ENCODE measurements around the gene PYROXD2. TPM values are rescaled to one million over a fixed set of nuclear protein-coding genes. Genes with fewer than 3 reads are reported as not detected.
A peak's percentile ranks its signal among the peaks of the same experiment; 100 is the strongest.

The PYROXD2 gene
- total RNA-seq, 1 donor from 2014 or later, result 5.4 TPM

DNA sequence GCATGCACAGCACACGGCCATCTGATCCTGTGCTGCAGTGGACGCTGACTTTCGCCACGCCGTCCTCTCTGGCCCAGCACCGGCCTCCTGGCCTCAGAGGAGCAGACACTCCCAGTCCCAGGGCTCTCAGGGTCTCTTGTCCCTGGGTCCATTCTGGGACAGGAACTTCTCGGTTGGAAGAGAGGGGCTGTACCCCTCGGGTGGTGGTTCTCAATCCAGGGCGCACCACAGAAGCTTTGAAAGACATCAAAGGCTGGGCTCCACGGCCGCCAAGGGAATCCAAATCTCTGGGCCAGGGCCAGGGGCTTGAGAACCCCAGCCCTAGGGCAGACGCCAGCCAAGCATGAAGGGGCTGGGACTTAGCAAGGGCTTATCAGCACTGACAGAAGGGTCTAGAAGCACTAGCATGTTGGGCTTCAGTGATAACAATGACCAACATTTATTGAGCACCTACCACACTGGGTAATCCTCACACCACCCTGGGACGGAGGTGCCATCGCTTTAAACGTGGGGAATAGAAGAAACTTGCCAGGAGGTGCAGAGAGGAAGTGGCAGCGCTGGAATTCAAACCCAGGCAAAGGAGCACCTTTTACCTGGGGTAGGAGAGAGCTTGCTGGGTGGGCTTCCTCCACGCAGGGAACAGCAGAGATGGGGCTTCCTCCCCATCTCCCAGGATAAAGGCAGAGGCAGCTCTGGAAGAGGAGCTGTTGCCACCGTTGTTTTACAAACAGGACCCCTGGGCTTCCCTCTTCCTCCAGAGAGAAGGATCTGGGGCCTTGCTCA is 1.8 kb upstream of the PYROXD2 start:
- DNase-seq (ENCODE audit: low spot score) (peak; percentile 39), ATAC-seq (no peak)

DNA sequence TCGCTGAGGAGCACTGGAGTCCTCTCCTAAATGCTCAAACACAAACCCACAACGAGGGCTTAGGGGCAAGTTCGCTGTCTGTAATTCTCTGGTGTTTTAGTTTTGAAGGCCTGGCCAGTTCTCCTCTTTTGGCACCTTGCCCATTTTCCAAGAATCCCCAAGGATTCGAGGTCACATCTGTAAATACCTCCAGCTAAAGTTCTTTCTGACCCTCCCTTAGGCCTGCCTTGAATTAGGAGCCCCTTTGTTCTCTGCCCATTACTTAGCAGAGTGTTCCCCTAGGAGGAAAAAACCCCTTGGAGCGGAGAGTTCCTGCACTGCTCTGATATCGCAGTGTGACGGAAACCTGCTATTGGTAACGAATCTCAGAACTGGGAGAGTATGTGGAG is 743 bp upstream of the PYROXD2 start:
- no peak for DNase-seq (ENCODE audit: low spot score)
- ATAC-seq, result no peak

DNA sequence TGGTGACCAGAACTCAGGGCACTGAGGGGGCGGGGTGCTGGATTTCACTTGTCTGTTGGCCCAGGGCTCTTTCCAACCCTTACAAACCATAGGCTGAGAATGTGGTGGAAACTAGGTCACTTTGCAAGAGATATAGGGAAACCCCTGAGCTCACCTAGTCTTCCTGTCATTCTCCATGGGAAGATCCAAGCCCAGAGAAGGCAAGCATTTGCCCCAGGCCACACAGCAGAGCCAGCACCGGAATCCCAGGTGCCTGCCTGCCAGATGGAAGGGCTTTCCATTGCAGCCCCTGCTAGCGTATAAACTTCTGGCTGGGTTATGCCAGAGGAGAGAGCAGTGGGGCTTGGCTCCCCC is 427 bp downstream of the PYROXD2 start:
- ATAC-seq, result no peak
- DNase-seq (ENCODE audit: low spot score), result no peak

DNA sequence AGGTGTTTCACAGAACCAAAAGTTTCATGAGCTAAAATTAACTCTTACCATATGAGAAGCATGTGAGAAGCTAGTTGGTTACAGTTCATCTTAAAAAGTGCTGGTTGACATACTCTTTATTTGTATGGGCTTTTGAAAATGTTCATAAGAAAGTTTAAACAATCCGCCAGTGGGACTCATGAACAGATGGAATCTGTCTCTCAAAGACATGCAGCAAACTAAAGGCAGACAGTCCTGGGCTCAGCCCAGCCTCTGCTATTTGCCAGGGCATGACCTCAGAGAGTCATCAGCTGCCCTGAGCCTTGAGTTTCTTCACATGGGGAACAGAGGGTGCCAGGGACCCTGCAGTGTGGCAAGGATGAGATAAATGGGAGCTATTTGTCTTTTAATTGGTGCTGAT is 3.2 kb downstream of the PYROXD2 start:
- DNase-seq (ENCODE audit: low spot score), result no peak

DNA sequence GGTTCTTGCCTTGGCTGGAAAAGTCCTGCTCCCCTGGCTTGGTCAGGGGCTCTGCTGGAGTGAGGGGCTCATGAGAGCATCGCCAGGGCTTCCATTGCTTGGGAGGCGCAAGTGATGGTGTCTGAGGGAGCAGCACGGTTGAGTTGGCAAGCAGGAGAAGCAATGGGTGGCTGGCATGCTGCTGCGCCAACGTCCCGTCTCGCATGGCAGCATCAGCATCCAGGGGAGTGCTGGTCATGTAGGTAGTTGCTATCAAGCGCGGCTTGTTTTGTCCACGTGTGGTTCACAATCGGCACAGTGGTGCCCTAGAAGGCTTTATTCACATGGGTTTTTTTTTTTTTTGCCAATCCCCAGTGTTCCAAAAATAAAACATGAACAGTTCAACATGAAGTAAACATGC is 3.8 kb downstream of the PYROXD2 start:
- DNase-seq (ENCODE audit: low spot score) (no peak), ATAC-seq (no peak)

More for the DNA sequence above, 3.2 kb downstream of the PYROXD2 start:
- no peak for ATAC-seq

DNA sequence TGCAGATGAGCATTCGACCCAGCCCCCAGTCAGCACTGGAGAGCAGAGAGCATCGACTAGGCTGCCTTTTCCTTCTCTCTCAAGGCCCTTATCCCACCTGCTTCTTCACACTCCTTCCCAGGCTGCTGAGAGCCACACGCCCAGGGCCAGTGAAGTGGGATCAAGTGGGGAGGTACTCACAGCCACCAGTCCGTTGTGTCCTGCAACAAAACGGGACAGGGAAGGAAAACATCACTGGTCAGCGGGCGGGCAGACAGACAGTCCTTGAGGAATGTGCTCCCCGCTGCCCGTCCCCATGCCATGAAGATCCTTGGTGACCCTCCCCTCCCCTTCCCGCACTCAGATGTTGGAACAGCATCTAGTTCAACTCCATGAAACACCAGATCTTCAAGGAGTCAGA is 4.2 kb downstream of the PYROXD2 start:
- no peak for DNase-seq (ENCODE audit: low spot score)
- no peak for ATAC-seq

DNA sequence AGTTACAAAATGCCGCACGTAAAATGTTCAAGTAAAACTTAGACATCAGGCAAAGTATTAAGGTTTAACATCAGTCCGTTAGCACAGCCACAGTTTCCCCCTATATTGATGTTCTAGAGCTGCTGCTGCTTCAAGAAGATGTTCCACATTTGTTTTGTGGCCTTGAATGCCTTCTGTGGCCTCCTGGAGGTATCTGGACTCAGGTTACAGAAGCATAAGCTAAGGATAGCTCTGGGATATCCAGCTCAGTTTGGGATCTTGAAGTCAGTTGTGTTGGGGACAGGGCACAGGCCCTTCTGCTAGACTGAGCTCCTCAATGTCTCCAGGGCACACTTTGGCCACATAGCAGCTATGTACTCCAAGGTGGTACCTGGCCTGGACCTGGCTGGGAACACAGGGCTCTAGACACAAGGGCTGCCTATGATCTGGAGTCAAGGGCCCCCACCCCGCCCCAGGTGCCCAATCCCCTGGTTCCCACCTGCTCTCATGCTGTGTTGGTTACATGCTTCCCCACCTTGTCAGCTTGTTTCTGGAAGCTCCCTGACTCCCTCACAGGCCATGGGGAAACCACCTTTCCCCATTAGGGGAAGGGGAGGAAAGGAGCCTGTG is 4.7 kb downstream of the PYROXD2 start:
- DNase-seq (ENCODE audit: low spot score), result no peak
- ATAC-seq, result no peak

DNA sequence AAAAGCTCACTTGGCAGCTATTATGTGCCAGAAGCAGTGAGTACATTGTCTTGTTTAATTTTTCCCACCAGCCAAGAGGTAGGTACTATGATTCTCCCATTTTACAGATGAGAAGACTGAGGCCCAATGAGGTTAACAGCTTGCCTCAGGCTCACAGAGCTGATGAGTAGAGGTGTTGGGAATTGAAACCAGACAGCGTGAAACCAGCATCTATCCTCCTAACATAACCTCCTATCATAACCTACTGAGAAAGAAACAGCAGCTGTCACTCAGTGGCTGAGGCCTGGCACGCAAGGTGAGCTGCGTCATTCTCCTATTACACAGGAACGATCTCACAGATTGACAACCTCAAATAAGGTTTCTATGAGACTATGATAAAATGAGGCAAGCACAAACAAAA is 6.2 kb downstream of the PYROXD2 start:
- ATAC-seq, result no peak

DNA sequence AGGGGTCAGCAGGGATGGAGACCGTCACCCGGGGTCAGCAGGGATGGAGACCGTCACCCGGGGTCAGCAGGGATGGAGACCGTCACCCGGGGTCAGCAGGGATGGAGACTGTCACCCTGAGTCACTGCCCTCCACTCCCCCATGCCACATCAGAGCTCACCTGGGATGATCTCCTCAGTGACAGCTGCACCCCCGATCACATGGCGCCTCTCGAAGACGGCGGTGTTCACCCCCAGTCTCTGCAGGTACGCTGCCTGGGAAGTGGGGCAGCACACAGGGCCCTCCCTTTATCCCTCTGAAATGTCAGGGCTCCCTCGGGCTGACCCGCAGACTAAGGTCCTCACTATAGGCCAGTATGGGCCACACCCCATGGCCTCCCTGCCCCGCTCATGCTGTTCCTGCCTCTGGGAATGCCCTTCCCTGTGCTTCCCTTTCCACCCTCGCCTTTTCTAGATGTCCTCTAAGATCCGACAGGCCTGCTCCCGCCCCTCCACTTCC is 7.2 kb downstream of the PYROXD2 start:
- ATAC-seq (no peak), DNase-seq (ENCODE audit: low spot score) (no peak)

More for the DNA sequence above, 6.2 kb downstream of the PYROXD2 start:
- no peak for DNase-seq (ENCODE audit: low spot score)

DNA sequence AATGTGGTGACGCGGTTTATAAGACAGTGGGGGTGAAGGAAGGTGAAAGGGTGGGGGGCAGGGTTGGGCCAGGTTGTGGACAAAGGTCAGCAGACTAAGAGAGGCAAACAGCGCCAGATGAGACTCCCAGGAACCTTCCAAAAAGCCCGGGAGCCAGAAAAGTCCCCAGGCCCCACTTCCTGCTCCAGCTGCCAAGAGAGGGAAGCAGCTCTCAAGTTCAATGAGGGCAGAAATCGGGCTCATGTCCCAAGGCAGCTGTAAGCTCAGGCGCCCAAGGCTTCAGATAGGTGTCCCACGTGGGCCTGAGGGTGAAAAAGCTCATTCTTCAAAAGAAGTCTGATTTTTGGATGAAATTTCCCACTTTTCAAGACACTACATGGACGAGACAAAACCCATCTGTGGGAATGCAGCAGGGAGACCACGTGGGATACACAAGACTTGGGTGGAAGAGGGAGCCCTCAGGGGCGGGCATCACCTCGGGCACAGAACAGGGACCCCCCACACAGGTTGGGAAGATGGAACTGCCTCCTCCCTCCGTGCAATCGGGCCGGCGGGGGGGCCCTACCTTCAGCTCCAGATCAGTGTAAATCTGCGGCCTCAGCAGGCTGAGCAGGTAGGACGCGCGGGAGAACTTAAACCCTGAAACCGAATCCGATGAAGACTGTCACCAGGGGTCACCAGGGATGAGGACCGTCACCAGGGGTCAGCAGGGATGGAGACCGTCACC is 7.8 kb downstream of the PYROXD2 start:
- no peak for DNase-seq (ENCODE audit: low spot score)

DNA sequence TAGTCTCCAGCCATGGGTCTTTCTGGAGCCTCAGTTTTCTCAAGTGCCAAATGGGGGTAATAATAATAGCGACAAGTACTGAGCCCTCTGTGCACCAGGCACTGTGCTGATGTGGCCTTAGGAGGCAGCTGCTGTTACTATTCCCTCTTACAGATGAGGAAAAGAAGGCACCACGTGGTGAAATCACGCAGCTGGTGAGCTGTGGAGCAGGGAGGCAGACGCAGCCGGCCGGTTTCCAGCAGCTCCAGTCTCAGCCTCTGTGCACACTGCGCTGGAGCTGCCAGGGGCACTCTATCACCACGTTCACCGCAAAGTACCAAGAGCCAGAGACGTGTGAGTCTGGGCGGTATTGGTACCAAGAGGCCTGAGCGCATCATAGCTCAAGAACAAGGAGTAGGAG is 9.6 kb downstream of the PYROXD2 start:
- no peak for DNase-seq (ENCODE audit: low spot score)

More for the DNA sequence above, 7.8 kb downstream of the PYROXD2 start:
- no peak for ATAC-seq

DNA sequence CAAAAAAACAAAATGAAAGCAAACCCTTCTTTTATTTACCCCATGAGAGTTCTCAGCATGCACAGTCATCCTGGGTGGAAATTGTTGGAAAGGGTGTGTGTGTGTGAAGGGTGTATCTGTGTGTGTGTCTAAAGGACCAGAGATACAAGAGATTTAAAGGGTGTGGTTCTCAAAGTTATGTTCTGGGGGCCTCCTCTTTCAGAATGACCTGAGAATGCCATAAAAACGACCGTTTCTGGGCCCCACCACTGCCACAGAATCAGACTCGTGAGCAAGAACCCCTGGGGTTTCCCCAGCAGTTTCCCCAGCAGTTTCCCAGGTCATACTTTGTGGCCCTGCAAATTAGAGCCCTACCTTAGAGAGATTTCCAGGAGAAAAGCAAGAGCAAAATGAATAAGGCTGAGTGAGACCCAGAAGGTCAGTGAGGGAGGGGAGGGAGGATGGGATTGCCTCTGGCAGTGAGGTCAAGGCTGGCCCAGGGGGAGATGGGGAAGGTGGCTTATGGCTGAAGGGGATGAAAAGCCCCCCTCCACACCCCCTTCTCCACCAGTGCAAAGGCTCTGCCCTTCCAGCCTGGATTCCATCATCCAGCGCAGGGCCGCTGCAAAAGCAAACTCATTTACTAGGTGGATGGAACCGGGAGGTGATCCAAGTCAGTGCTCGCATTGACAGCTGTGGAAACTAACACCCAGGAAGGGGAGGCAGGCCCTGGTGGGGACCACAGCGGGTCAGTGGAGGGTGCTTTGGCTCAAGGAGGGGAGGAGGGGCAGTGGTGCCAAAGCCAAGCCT is 10.2 kb downstream of the PYROXD2 start:
- DNase-seq (ENCODE audit: low spot score), result no peak
- ATAC-seq, result no peak

More for the DNA sequence above, 9.6 kb downstream of the PYROXD2 start:
- ATAC-seq, result no peak

DNA sequence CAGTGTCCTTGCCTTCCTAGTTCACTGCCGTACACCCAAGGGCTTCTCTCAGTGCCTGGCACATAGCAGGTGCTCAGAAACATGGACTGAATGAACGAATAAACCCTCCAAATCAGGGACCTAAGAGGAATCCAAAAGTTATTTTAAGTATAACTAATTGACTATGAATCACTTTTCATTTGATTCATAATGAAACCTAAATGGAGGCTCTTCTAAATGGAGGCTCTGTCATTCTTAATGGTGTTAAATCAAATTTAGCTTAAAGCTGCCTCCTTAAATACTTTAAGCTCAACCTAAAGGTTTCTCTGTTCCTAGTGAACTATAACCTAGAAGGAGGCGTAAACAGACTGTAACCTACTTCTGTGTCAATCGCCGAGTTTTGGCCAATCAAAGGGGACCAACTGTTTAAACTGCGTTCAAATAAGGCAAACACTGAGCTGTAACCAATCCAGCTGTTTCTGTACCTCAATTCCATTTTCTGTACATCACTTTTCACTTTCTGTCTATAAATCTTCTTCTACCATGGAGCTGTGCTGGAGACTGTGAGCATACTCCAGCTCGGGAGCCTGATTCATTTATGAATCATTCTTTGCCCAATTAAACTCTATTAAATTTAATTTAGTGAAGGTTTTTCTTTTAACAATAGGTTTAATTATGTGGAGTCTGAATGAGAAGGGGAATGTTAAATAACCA is 11.0 kb downstream of the PYROXD2 start:
- ATAC-seq, result no peak
- DNase-seq (ENCODE audit: low spot score), result no peak

DNA sequence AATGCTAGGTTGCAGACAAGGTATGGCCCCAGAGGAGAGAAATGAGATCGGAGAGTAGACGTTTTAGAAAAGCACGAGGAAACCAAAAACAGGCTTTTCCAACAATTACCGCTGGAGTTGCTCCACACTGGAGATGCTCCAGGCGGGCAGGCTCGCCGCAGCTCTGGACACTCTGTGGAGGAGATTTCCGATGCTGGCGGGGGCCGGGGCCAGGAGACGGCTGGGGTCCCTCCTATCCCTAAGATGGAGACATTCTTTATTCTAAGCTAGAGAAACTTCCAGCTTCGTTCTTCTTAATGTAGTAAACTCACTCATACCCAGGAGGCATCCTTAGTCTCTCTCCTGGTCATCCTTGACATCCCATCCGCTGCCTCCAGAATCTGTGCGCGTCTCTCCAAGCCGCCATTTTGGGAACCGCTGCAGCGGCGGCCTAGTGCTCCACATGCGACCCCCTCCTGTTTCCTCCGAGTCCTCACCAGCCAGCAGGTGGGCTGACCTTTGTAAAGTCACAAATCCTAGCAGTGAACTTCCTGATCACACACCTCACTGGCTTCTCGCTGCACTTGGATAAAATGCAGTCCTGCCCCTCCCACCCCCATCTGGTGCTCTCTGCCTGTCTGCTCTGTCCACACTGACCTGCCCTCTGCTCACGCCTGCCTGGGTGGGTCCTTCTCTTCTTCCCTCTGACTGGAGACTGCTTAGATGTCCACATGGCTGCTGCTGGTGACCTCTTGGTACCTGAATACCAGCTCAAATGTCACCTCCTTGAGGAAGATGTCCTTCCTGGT is 11.9 kb downstream of the PYROXD2 start:
- ATAC-seq, result no peak
- no peak for DNase-seq (ENCODE audit: low spot score)

DNA sequence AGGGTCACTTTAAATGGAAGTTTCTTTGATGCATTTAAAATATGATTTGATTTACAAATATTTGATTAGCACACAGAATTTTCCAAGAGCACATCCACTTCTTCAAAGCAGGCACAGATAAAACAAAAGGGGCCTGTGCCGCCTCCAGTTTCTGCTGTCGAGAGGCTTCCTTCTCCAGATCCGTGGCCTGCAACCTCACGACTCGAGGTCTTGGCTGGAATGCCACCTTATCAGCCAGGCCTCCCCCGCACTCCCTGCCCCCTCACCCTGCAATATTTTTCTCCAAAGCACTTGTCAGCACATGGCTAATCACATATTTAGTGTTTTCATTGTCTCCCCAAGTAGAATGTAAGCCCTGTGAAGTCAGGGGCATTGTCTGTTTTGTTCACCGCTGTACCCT is 12.5 kb downstream of the PYROXD2 start:
- ATAC-seq, result no peak
- no peak for DNase-seq (ENCODE audit: low spot score)

DNA sequence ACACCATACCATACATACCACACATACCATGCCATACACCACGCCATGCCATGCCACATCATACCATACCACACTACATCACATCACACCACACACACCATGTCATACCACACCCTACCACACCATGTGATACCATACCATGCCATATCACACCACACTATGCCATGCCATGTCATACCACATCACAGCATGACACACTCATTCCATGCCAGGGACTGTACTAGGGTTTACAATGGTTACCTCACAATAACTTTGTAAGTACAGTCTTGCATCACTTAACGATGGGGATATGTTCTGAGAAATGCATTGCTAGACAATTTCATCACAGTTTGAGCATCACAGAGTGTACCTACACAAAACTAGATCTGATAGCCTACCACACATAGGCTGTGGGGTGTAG is 14.5 kb downstream of the PYROXD2 start:
- no peak for ATAC-seq

DNA sequence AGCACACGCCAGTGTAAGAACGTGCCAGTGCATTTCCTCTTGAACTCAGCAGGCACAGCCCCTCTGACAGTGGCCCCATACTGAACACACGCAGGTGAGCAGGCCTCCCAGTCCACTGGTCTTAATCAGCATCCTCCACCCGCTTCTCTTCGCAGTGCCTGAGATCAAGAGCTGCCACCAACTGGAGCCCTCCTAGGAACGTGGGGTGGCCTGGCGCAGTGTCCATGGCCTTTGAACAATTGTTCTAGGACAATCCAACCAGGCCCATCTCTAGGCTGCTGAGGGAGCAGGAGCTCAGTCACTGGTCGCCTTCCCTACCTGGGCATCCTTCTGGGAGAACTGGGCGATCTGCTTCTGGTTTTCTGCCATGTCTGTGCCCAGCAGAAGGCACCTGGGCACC is 15.2 kb downstream of the PYROXD2 start:
- ATAC-seq, result no peak
- DNase-seq (ENCODE audit: low spot score), result no peak

More for the DNA sequence above, 14.5 kb downstream of the PYROXD2 start:
- DNase-seq (ENCODE audit: low spot score), result no peak

DNA sequence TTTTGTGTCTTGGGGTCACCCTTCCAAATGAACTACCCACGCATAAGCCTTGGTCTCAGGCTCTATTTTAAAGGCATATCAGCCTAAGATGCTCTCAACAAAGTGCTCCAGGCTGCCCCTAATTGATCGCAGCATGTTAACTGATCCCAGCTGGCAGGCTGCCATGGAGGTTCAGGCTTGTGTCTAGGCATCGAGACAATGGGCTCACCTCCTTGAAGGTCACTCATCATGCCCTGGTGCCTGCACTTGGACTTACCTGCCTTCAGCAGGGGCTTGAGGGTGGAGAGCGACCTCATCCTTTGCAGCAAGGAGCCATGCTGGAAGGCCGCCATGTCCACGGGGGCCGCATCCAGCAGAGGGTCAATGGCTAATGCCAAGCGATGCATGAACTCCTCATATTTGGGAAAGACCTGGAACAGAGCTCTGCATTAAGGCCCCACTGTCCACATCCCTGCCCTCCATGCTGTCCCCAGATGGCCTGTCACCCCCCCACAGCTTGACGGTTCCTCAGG is 17.8 kb downstream of the PYROXD2 start:
- no peak for DNase-seq (ENCODE audit: low spot score)
- ATAC-seq, result no peak

Data from left lobe of liver (tissue), 2 donors.